Middle frontal gyrus (tissue), 1 donor: Measurements from ENCODE around the gene SGIP1.
"Not testable (repeated sequence)": the region's sequence is repeated elsewhere in the genome, so short reads cannot be mapped to it uniquely, and the experiment has no call there.

Experiments used
- DNase-seq: peaks from one replicate; pipeline ENCODE4 v3.0.0-alpha.2; 2015; ENCODE audit warnings: low spot score; ENCODE audit errors: extremely low spot score

The SGIP1 gene

DNA sequence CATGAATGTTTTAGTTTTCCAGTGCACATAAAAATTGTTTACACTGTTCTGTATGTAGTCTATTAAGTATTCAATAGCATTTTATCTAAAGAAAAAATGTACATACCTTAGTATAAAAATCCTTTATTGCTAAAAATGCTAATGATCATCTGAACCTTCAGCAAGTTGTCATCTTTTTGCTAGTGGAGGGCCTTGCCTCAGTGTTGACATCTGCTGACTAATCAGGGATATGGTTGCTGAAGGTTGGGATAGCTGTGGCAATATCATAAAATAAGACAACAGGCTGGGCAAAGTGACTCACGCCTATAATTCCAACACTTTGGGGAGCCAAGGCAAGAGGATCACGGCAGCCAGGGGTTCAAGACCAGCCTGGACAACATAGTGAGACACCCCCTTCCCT lies 227.3 kb downstream of the SGIP1 start:
- no peak for DNase-seq

DNA sequence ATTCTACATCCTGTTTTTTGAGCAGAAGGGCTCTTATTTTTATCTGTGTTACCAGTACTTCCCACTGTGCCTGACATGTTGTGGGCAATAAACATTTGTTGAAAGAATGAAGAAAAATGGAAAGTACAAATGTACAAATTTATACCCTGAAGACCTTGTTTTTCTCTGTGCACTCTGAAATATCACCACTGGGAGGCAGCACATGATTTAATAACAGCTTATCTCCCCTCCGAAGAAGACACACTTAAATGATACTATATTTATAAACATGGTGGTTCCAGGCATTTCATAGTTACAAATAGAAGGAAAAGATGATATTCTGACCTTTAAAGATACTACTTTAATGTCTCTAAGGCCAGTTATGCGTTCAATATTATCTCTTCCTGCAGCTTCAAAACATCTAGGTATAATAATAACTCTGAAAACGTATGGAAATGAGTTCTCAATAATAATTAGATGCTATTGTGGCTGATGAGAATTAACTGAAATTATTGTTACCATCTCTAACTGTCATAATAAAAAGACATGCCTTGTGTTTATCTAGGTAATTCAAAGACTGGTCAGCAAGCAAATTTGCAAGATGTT lies 231.1 kb downstream of the SGIP1 start:
- DNase-seq, result peak; percentile 47

- no peak for DNase-seq
Measured at GRCh38 chr1:66767626-66768025, 233.7 kb downstream of the SGIP1 start.

- no peak for DNase-seq
Measured at GRCh38 chr1:66768965-66769364, 235.0 kb downstream of the SGIP1 start.

DNA sequence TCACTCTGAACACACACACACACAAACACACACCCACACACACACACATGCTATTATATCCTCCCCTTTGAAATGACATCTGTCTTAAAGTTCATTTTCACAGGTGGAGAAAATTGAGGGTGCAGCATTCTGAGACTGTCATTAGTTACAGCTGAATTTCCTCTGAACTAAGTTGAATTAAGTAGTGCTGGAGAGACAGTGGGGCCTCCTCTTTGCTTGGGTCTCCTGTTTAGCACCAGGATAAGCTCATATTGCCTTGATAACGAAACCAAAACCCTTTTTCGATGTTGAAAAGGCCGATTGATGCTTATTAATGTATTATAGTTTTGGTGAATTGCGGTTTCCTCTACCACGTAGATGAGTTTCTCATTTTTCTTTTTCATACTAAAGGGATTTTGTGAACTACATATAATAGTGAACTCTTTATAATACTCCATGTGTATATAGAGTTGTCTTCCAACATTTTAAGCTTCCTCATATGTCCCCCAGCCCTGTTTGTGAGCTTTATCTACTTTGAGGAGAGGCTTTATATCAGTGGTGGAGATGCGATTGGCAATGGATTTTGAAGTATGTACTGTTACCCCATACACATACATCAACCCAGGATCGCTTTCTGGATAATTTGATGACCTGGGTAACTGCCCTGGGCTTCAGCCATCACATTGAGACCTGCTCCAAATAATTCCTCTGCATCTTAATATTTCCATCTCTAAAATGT lies 235.7 kb downstream of the SGIP1 start:
- DNase-seq, result no peak

- DNase-seq, result no peak
Measured at GRCh38 chr1:66770240-66770639, 236.3 kb downstream of the SGIP1 start.

- DNase-seq, result no peak
Measured at GRCh38 chr1:66770694-66771093, 236.7 kb downstream of the SGIP1 start.

GRCh38 chr1:66773227-66773626 lies 239.3 kb downstream of the SGIP1 start:
- DNase-seq, result no peak

DNA sequence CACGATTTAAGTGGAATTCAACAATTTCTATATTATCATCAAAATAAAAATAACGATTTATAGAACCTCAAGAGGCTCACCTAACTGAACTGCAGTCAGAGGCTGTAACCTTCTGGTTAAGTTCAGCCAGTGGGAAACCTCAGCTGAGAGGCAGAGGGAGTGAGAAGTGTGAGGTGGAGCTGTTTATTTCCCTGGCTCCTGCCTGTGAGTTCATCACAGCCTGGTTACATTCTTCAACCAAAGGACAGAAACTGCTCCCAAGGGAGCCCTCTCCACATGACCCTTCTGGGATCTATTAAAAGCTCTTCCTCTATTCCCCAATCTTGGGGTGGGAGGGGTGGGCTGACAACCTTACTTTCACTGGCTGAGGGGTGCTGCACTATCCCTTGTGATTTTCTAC lies 240.5 kb downstream of the SGIP1 start:
- DNase-seq, result no peak

DNA sequence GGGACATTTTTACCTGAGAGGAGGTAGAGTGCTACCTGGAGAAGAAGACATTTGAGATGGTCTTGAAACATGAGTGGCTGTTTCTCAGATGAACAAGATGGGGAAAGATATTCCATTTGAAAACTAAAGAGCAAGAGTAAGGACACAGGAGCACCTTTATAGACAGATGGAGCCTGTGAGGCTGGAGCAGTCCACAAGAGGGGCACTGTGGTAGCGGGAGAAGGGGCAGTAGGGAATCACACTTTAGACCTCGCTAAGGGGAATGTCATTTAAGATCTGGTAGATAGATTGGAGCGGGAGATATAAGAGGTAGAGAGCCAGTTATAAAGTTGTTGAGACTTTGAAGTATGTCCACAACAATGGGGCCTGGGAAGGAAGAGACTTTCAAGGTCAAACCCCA lies 241.7 kb downstream of the SGIP1 start:
- no peak for DNase-seq

DNA sequence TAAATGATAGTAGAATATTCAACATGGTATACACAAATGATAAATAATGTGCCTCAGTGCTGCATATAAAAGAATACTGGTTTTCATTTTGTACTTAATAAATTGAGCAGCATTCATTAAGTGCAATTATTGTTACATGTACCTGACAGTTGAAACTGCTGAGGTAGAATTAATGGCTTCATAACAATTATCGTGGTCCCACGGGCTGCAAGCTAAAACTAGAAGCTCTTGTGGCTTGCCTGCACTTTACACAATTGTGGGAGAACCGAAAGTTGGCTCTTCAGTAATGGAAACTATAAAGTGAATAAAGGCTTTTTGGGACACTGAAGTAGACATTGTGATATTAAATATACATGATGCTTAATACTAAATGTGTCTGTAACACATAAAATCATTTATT lies 243.9 kb downstream of the SGIP1 start:
- no peak for DNase-seq

GRCh38 chr1:66778266-66778665 lies 244.3 kb downstream of the SGIP1 start:
- DNase-seq, result no peak

DNA sequence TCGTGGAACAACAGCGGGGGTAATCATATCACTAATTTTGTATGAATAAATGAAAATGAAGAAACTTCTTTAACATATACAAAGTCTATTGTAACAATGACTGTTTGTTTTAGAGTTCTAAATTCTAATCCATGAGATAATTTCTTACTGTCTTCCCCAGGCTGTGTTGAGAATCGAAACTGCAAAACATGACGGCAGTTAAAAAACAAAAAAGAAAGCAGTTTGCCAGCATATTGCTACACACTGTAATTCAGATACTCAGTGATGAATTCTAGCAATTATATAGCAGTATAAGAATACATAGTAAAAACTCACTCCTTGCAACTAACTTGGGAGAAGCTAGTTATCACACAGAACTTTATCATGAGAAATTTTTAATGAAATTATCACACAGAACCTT lies 245.0 kb downstream of the SGIP1 start:
- no peak for DNase-seq

GRCh38 chr1:66779475-66780078 lies 245.6 kb downstream of the SGIP1 start:
- no peak for DNase-seq

GRCh38 chr1:66785800-66786199 lies 251.8 kb downstream of the SGIP1 start:
- DNase-seq, result not testable (repeated sequence)

DNA sequence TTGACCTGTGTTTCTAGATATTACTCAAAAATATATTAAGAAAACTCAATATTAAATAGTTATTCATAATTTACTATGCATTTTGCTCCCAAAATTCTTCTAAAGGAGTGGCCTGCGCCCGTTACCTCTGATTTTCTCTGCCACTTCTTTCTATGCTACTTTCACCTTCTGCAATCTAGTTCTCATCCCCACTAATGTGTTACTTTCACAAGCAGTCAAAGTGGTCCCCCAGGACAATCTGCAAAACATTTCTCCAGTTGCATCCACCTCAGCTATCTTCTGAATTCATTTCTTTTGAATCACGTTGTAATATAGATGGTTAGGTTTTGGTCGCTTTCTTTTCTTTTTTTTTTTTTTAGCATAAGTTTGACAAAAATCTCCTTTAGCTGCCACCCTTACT lies 253.7 kb downstream of the SGIP1 start:
- no peak for DNase-seq

DNA sequence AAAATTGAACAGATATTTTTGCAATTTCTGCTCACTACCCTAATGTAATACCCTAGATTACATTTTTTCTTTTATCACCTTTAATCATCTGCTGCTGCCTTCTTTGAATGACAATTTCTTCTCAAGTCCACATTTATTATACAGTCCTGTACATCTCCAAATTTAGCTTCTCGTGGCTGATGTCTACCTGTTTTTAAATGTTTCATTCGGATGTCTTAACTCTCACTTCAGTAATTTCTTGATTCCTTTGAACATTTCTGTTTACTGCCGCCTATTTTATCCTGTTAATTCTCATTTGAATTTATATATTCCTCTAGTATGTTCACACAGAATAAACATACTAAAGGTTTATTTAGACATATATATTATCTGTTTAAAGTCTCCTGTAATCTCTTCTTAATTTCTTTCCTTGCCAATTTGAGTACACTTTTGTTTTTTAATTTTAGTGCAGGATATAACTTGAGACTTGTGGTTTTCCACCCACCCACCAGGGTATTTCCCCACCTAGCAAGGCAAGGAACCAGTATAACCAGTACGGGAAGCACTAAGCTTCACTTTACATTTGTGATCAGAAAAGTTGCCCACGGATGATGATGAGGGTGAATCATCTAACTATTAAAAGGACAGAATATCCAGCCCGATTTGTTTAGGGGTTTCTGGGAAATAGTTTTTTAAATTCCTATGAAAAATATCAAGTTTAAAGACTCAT lies 254.4 kb downstream of the SGIP1 start:
- no peak for DNase-seq

- DNase-seq, result no peak
Measured at GRCh38 chr1:66791621-66792610, 258.0 kb downstream of the SGIP1 start.

GRCh38 chr1:66795839-66796238 lies 261.9 kb downstream of the SGIP1 start:
- DNase-seq, result not testable (repeated sequence)
